GM12878 (cell line): Measurements from ENCODE around the gene FAM156A. TPM values are rescaled to one million over a fixed set of nuclear protein-coding genes. Genes with fewer than 3 reads are reported as not detected.
A peak's percentile ranks its signal among the peaks of the same experiment; 100 is the strongest.

Experiments used
- ATAC-seq: fragments of 200-7000 bp; cut with Tn5 transposase; 3 replicates; pipeline ENCODE4 v1.9.1; 2020; ENCODE audit warnings: mild to moderate bottlenecking, moderate library complexity
- BruUV-seq: library from RNA; stranded (reverse); fragments of 400-500 nt; replicated peaks from 2 replicates; lab custom pipeline; 2021; lab: Mats Ljungman, UMichigan
- CTCF ChIA-PET: fragments of 300-600 bp; sonication (Branson Sonifier 250); formaldehyde crosslinking; extraction: SDS; loops from one replicate; lab custom pipeline; 2021; ENCODE audit warnings: inconsistent platforms; lab: Yijun Ruan, JAX
- POLR2A ChIA-PET: fragments of 350-600 bp; formaldehyde crosslinking; extraction: SDS; loops from one replicate; lab custom pipeline; 2021; ENCODE audit warnings: inconsistent platforms; lab: Charles Lee
- RAD21 ChIA-PET: fragments of 300-600 bp; sonication (Branson Sonifier 250); formaldehyde crosslinking; loops from one replicate; lab custom pipeline; 2023; ENCODE audit warnings: antibody characterized with exemption; ENCODE audit not compliant: unreplicated experiment; lab: Charles Lee
- SMC1A ChIA-PET: fragments of 300-600 bp; sonication (Branson Sonifier 250); formaldehyde crosslinking; loops from one replicate; lab custom pipeline; 2023; ENCODE audit not compliant: unreplicated experiment, uncharacterized antibody; lab: Charles Lee
- DNase-seq: peaks from one replicate; pipeline ENCODE4 v3.0.0-alpha.2; 2011; ENCODE audit warnings: low read depth, low spot score
- FAIRE-seq: peaks from 3 replicates; lab custom pipeline; 2011; peaks lifted over from hg19 to GRCh38; lab: Jason Lieb, UNC
- H2AFZ ChIP-seq: 2 replicates; pipeline ENCODE4 v1.6.0; 2011; ENCODE audit warnings: low read depth, low read length, control low read depth; ENCODE audit not compliant: control insufficient read depth
- H3K27ac ChIP-seq: 2 replicates; pipeline ENCODE4 v1.5.1; 2011; ENCODE audit warnings: control low read depth; ENCODE audit not compliant: control insufficient read depth, insufficient read depth
- H3K27me3 ChIP-seq, 2 experiments: replicated peaks in 1 of 2; 2 replicates each; pipeline versions ENCODE4 v1.6.0 to v1.6.1; 2011; ENCODE audit warnings: low read length in 1 of 2; ENCODE audit not compliant: control insufficient read depth in 2 of 2, insufficient read depth in 2 of 2
- H3K36me3 ChIP-seq, 2 experiments: 2 replicates each; pipeline ENCODE4 v1.5.1; 2011; ENCODE audit warnings: low read length in 1 of 2; ENCODE audit not compliant: control insufficient read depth in 2 of 2, insufficient read depth in 2 of 2
- H3K4me1 ChIP-seq: 2 replicates; pipeline ENCODE4 v1.6.1; 2011; ENCODE audit warnings: mild to moderate bottlenecking, low read length, moderate library complexity, mixed read lengths; ENCODE audit not compliant: control insufficient read depth, insufficient read depth
- H3K4me2 ChIP-seq: 2 replicates; pipeline ENCODE4 v1.6.0; 2011; ENCODE audit warnings: control low read depth; ENCODE audit not compliant: control insufficient read depth, insufficient read depth
- H3K4me3 ChIP-seq: fragments of 200-600 bp; sonication (generic); 2 replicates; pipeline ENCODE4 v1.5.1; 2016
- H3K79me2 ChIP-seq: 2 replicates; pipeline ENCODE4 v1.6.0; 2011; ENCODE audit warnings: low read length; ENCODE audit not compliant: control insufficient read depth, insufficient read depth
- H3K9ac ChIP-seq: 2 replicates; pipeline ENCODE4 v1.8.0; 2011; ENCODE audit warnings: low read length, control low read depth, mixed read lengths; ENCODE audit not compliant: control insufficient read depth, insufficient read depth
- H3K9me3 ChIP-seq: replicated peaks from 3 replicates; pipeline ENCODE4 v1.5.1; 2011; ENCODE audit warnings: mild to moderate bottlenecking, low read length; ENCODE audit not compliant: control insufficient read depth, insufficient read depth
- H4K20me1 ChIP-seq: 2 replicates; pipeline ENCODE4 v1.6.0; 2011; ENCODE audit not compliant: control insufficient read depth, insufficient read depth
- IRF3 ChIP-seq: fragments of 450-650 bp; IDR thresholded peaks from 2 replicates; pipeline ENCODE4 v1.6.1; 2014; ENCODE audit warnings: mild to moderate bottlenecking
- KAT2A ChIP-seq: conservative IDR thresholded peaks from 2 replicates; pipeline ENCODE4 v1.6.1; 2011; ENCODE audit warnings: low read depth, low read length; ENCODE audit not compliant: control insufficient read depth
- NR2F1 ChIP-seq: fragments of 450-650 bp; conservative IDR thresholded peaks from 2 replicates; pipeline ENCODE4 v1.6.1; 2017; ENCODE audit warnings: mild to moderate bottlenecking
- RELA ChIP-seq: fragments of 450-650 bp; IDR thresholded peaks from 2 replicates; pipeline ENCODE4 v1.8.0; 2014; ENCODE audit warnings: borderline replicate concordance; ENCODE audit not compliant: partially characterized antibody
- REST ChIP-seq: IDR thresholded peaks from 2 replicates; pipeline ENCODE4 v1.6.1; 2012; ENCODE audit warnings: mild to moderate bottlenecking, low read depth, low read length
- RFX5 ChIP-seq: IDR thresholded peaks from 2 replicates; pipeline ENCODE4 v1.6.1; 2011; ENCODE audit warnings: low read depth, low read length, improper control_type of control experiment
- SUPT20H ChIP-seq: IDR thresholded peaks from 2 replicates; pipeline ENCODE4 v1.6.1; 2011; ENCODE audit warnings: low read depth, mild to moderate bottlenecking, low read length, moderate library complexity, borderline replicate concordance; ENCODE audit not compliant: control insufficient read depth
- WGBS: methylation state at CpG from one replicate; pipeline ENCODE4 v1.1.6; 2016; ENCODE audit warnings: low lambda C conversion rate; ENCODE audit not compliant: insufficient replicate concordance, insufficient coverage; ENCODE audit errors: missing lambda C conversion rate; 5-methylcytosine and 5-hydroxymethylcytosine counted together
- in situ Hi-C: fragments of 300-500 bp; cut with MboI; formaldehyde crosslinking; loops from 9 replicates; pipeline ENCODE4 v1.14.3; 2018; ENCODE audit warnings: mixed read lengths
- intact Hi-C: fragments of 100-400 bp; cut with micrococcal nuclease; formaldehyde crosslinking; loops from one replicate; pipeline ENCODE4 v1.14.2; 2022; ENCODE audit not compliant: unreplicated experiment
- polyA plus RNA-seq, 11 experiments: library from polyadenylated mRNA; depleted of rRNA in 4 of 11; unstranded in 6 of 11; stranded (reverse) in 5 of 11; fragments of >200 nt; fragmentation: Nextera tagmentation in 4 of 11; fragmentation: Illumina TruSeq in 1 of 11; extraction: Ambion mirVana in 4 of 11; extraction: Trizol in 1 of 11; gene quantifications; 1 replicate in 1 of 11; 2 replicates in 10 of 11; pipeline versions ENCODE4 v1.2.1 to v1.2.3, GENCODE V29; 2011 to 2016; ENCODE audit warnings: inconsistent platforms in 2 of 11, missing spikeins in 2 of 11, low read depth in 1 of 11
- total RNA-seq, 4 experiments: library from RNA; depleted of rRNA in 3 of 4; stranded (reverse); fragments of >200 nt in 3 of 4; fragmentation: Illumina TruSeq in 1 of 4; extraction: Trizol in 1 of 4; gene quantifications; 2 replicates each; pipeline versions ENCODE4 v1.2.1 to v1.2.3, GENCODE V29; 2013 to 2021

Gene FAM156A
- total and polyA plus RNA-seq, 10 of the 15 experiments (the other 5 are each of a cell fraction or from before 2014, with no cell fraction given), result 2.9 to 25.2 (median 16.3) TPM

DNA sequence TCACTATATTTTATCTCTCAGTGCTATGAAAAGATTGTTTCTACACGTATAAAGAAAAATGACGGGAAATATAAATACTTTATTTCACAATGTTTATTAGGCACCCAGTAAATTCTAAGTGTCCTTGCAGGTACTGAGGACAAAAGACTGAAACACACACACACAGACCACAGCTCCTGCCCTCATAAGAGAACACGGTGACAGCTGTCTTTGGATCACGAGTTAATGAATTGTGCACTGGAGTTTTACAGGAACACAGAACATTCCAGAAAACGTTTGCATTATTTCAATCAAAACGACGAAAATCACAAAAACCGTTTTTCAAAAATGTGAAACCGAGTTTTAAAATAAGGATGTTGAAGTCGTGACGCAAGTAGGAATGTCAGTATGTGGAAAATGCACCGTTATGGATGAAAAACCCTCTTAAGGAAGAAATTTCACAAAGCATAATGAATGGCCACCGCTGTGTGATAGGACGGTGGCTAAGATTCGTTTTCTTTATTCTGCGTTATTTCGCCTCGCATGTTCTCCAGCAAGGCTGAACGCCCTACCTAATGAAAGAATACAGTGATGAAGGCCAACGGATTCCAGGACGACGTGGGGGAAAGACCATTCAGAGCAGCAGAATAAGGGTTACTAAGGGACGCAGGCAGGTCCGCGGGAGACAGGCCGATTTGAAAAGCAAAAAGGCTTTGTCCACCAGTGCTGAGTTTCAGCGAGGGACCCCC is 24.2 kb downstream of the FAM156A start:
- peak overlapping the region; percentile 87 for H3K4me2 ChIP-seq
- ChIA-PET POLR2A (no interaction called here), RAD21 (interaction anchor here (1.5 kb wide), 1 partner anchor 11 kb away, joined by 9 read pairs; no protein-coding TSS in a partner anchor), CTCF (interaction anchor here (1.6 kb wide), 1 partner anchor 11 kb away, joined by 8 read pairs; no protein-coding TSS in a partner anchor), SMC1A (interaction anchor here (1.1 kb wide), 1 partner anchor 10 kb away, joined by 13 read pairs; no protein-coding TSS in a partner anchor)
- no peaks in the 10 kb centered on the region for H3K27me3 ChIP-seq
- peak overlapping the region; percentile 84 for H3K9ac ChIP-seq
- DNase-seq (no peak), FAIRE-seq (no peak), ATAC-seq (peak; percentile 59)
- peak overlapping the region; percentile 98 for H2AFZ ChIP-seq
- peaks cover 3% of the 10 kb centered on the region; the same call in 1 of the 2 replicates for H3K4me1 ChIP-seq
- intact Hi-C loops, result no loop called here
- H4K20me1 ChIP-seq, result no peaks in the 10 kb centered on the region
- no peaks in the 10 kb centered on the region for H3K9me3 ChIP-seq
- in situ Hi-C loops, result no loop called here
- 18% methylated on average over 27 of the region's 27 CpGs for WGBS
- peak overlapping the region; percentile 81 for H3K4me3 ChIP-seq
- H3K36me3 ChIP-seq, result no peaks in the 10 kb centered on the region
- H3K27ac ChIP-seq, result peak overlapping the region; percentile 96
- BruUV-seq, result TSS peak; percentile 41
- TF ChIP-seq NR2F1 (0 out of 2 replicates have a peak, but pooled peaks have one; percentile 4), RFX5 (peak; percentile 65; the same call in 1 of the 2 replicates), RELA (no peak), KAT2A (no peak)
- no peaks in the 10 kb centered on the region for H3K79me2 ChIP-seq

GRCh38 chrX:52933213-52933612 is 25.1 kb downstream of the FAM156A start:
- no peak for TF ChIP-seq IRF3
- TF ChIP-seq NR2F1, result no peak
- TF ChIP-seq REST, result no peak
- no peak for TF ChIP-seq SUPT20H
- ChIA-PET POLR2A (no interaction called here), SMC1A (interaction anchor here (1.1 kb wide), 1 partner anchor 9 kb away, joined by 13 read pairs; no protein-coding TSS in a partner anchor), RAD21 (interaction anchor here (1.5 kb wide), 1 partner anchor 10 kb away, joined by 9 read pairs; no protein-coding TSS in a partner anchor), CTCF (interaction anchor here (0.8 to 1.6 kb wide), 2 partner anchors 10 to 62 kb away, joined by 4 to 8 read pairs; no protein-coding TSS in a partner anchor)
- intact Hi-C loops (no loop called here), in situ Hi-C loops (no loop called here)
- no peaks in the 10 kb centered on the region for H3K79me2 ChIP-seq
- H3K27me3 ChIP-seq, result no peaks in the 10 kb centered on the region
- no peak overlapping the region for H3K4me2 ChIP-seq
- WGBS, result 44% methylated on average over 2 of the region's 2 CpGs
- no peak for DNase-seq
- no peak for ATAC-seq
- no peak overlapping the region for H3K4me3 ChIP-seq
- no peak overlapping the region for H2AFZ ChIP-seq
- H3K36me3 ChIP-seq, result no peaks in the 10 kb centered on the region
- H3K9me3 ChIP-seq, result no peaks in the 10 kb centered on the region
- H3K27ac ChIP-seq, result no peak overlapping the region
- BruUV-seq, result no TSS peak
- peaks cover 3% of the 10 kb centered on the region; the same call in 1 of the 2 replicates for H3K4me1 ChIP-seq
- FAIRE-seq, result no peak
- no peaks in the 10 kb centered on the region for H4K20me1 ChIP-seq
- no peak overlapping the region for H3K9ac ChIP-seq
